ENCODE data around the gene B4GALT1.

B4GALT1 gene

DNA sequence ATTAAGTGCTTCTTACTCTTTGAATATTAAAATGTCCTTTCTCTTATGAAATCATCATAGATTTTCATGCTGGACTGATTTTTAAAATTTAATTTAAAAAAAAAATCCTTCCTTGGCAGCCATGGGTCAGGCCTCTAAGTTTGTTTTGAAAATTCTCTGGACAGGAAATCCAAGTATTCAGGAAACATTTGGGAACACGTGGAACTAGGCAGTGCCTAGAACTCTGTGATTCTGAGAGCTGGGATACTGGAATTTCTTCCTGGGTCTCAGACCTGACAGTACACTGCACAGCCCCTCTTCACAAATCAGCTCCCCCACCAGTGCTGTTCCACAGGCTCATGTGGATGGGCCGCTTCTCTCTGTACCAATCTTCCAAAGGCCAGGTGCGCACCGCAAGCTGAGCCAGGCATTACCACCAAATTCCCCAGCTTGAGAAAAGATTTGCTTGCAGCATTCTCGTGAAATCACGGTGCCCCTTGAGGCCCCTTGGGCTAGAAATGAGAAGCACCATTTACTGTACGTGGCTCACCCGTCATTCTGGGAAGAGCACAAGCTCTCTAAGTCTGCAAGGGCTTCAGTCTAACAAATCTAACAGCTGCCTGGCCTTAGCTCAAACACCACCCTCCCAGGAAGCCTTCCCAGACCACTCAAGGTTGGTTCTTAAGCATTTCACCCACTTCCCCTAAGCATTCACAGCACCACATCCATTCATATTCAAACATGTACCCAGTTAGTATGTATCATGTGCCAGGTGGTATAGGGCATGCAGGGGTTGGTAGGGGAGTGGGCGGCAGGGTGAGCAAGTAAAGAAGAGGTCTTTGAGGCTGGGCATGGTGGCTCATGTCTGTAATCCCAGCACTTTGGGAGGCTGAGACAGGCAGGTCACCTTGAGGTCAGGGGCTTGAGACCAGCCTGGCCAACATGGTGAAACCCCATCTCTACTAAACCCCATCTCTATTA is 26.5 kb downstream of the B4GALT1 start:
- H3K4me3 ChIP-seq (replicated peaks in 1 of 2; ENCODE audit: low read depth in 2 of 2, low read length in 2 of 2): no peak overlapping the region
- TF ChIP-seq, protein P1, sequence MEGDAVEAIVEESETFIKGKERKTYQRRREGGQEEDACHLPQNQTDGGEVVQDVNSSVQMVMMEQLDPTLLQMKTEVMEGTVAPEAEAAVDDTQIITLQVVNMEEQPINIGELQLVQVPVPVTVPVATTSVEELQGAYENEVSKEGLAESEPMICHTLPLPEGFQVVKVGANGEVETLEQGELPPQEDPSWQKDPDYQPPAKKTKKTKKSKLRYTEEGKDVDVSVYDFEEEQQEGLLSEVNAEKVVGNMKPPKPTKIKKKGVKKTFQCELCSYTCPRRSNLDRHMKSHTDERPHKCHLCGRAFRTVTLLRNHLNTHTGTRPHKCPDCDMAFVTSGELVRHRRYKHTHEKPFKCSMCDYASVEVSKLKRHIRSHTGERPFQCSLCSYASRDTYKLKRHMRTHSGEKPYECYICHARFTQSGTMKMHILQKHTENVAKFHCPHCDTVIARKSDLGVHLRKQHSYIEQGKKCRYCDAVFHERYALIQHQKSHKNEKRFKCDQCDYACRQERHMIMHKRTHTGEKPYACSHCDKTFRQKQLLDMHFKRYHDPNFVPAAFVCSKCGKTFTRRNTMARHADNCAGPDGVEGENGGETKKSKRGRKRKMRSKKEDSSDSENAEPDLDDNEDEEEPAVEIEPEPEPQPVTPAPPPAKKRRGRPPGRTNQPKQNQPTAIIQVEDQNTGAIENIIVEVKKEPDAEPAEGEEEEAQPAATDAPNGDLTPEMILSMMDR (IDR thresholded peaks at IDR 0.05; ENCODE audit: low read depth, low read length): no peak
- DNase-seq (ENCODE audit: low read depth in 2 of 2): peak in 1 of 2 donors; percentile 31

DNA sequence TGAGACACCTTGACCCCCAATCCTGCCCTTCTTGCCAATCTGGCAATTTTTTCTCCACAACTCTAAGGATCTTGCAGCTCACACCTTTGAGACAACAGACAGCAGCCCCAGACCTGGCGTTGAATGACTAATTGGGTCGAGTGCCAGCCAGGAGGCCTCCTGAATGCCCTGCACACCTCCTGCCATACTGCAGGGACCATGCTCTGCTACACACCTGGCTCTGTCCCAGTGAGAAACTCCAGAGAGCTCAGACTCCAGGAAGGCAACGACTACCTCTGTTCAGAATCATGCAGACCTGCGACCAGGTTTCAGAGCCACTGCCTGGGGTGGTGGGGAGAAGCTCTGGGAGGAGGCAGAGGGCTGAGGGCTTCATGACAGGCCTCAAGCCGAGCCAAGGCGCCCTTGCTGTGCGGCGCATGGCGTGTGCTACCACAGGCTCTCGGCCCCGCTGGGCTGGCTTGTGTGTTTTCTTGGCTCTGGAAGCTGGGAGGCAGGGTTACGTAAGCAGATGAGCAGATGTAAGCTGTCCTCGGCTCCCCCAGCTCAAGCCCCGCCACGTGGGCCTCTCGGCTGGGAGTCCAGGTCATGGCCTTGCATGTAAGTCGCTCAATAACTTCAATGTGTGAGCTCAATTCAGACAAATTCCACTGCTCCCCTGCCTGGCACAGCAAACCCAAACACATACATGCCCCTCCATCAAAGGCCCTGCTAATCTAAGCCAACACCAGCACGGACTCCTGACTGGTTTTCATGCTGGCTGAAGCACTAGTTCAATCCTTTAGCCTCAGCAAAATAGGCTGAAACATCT is 27.5 kb downstream of the B4GALT1 start:
- H3K4me3 ChIP-seq (replicated peaks in 1 of 2; ENCODE audit: low read depth in 2 of 2, low read length in 2 of 2): no peak overlapping the region
- TF ChIP-seq, protein P1 (IDR thresholded peaks at IDR 0.05; ENCODE audit: low read depth, low read length): no peak
- DNase-seq (ENCODE audit: low read depth in 2 of 2): peak; percentile 89 to 97

DNA sequence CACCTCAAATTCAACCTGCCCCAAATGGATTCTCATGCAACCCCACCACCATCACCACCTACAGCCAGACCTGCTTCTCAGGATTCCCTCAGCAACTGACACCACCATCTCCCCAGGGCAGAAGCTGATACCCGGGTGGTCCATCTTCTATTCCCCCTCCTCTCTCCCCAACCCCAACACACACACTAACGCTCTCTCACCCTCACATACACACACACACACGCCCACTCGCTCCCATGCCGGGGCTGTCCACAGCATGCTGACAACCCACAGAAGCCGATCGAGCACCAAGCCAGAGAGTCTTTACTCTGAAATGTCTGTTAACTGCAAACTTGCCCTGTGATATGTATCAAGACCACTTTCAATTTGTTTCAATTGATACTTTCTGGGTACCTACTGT is 28.4 kb downstream of the B4GALT1 start:
- DNase-seq (ENCODE audit: low read depth in 2 of 2): no peak
- TF ChIP-seq, protein P1 (IDR thresholded peaks at IDR 0.05; ENCODE audit: low read depth, low read length): no peak
- no peak overlapping the region for H3K4me3 ChIP-seq (replicated peaks in 1 of 2; ENCODE audit: low read depth in 2 of 2, low read length in 2 of 2)

DNA sequence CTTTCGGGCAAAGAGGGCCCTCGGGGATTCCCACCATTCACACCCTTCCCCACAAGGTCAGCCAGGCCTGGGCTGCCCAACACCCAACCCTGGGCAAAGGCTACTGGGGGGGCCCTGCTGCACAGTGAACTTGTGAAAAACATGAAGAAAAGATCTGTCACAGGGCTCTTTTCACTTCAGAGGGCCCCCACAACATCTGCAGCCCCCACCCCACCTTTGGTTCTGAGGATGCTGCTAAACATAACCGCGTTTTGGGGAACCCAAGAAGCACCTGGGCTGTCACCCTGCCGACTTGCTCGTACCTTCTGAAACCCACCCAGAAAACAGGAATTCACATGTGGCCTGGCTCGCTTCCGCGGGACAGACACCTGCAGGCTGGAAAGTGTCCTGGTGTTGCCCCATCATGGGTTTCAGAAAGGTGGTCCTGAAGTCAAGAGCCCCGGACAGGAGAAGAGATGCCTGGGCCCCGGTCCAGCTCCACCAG is 29.3 kb downstream of the B4GALT1 start:
- TF ChIP-seq, protein P1 (IDR thresholded peaks at IDR 0.05; ENCODE audit: low read depth, low read length): no peak
- H3K4me3 ChIP-seq (replicated peaks in 1 of 2; ENCODE audit: low read depth in 2 of 2, low read length in 2 of 2): no peak overlapping the region
- DNase-seq (ENCODE audit: low read depth in 2 of 2): no peak

DNA sequence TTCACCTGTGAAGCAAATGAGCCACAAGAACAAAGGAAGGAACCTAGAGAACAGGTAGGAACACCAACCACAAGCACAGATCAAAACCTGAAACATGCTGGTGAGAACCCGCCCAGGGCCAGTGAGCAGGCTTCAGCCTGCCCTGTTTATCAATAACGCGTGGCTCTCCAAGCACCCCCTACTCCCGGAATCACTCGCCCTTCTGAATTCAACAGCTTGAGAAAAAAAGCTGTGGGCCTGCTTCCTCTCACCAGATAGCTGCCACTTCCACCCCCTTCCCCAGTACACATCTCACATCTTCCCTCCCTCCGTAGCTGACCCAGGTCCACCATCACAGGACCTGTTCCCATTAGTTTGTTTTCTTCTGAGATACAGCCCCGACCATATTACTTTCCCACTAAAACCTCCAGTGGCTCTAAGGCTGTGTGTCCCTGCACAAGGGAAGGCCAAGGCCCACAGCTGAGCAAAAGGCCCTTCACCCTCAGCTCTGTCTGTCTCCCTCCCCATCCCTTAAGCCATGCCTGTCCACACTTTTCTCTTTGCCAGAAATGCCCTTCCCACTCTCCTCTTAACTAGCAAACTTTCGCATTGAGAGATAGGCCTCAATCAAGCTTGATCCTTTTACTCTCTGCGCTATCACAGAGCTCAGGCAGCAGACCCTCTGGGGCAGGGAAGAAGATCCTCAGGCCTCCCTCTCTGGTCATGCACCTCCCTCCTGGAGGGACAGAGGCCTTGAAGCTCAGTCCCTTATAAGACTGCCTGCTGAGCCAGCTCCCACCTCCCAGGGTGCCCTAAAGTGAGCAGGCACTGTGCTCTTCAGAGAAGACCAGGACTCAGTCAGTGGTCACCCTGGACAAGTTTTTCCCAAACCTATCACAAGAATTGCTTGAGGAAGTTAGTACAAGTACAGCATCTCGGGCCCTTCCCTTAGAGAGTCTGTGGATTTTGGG is 30.1 kb downstream of the B4GALT1 start:
- TF ChIP-seq, protein P1 (IDR thresholded peaks at IDR 0.05; ENCODE audit: low read depth, low read length): no peak
- DNase-seq (ENCODE audit: low read depth in 2 of 2): no peak
- H3K4me3 ChIP-seq (replicated peaks in 1 of 2; ENCODE audit: low read depth in 2 of 2, low read length in 2 of 2): no peak overlapping the region

DNA sequence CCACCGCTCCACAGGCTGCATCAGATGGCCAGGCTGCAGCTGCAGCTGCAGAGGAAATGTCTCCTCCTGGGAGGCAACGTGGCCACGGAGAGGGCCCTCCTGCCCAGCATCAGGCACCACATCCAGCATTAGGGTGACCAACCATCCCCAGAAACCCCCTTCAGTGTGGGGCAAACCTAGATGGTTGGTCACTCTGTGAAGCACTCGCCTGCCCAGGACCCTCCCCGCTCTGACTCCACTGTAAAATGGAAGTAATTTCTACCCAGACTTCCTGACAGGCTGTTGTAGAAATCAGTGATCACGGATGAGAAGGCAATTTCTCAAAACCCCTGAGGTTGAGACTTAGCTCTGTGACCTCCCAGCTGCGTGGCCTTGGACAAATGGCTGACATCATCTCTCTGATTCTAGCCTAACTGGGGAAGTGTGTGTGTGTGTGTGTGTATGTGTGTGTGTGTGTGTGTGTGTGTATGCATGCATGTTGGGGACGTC is 31.6 kb downstream of the B4GALT1 start:
- H3K4me3 ChIP-seq (replicated peaks in 1 of 2; ENCODE audit: low read depth in 2 of 2, low read length in 2 of 2): no peak overlapping the region
- DNase-seq (ENCODE audit: low read depth in 2 of 2): peak in 1 of 2 donors; percentile 64
- TF ChIP-seq, protein P1 (IDR thresholded peaks at IDR 0.05; ENCODE audit: low read depth, low read length): no peak
